Right kidney (tissue), 1 donor: ENCODE measurements around the gene PCOLCE2.
"Not testable (repeated sequence)": the region's sequence is repeated elsewhere in the genome, so short reads cannot be mapped to it uniquely, and the experiment has no call there.

Source experiments
- DNase-seq: peaks from one replicate; pipeline ENCODE4 v3.0.0-alpha.2; 2016

PCOLCE2 gene

GRCh38 chr3:142898346-142899213, 9.7 kb upstream of the PCOLCE2 start:
- no peak for DNase-seq

GRCh38 chr3:142897807-142898206, 8.9 kb upstream of the PCOLCE2 start:
- no peak for DNase-seq

- no peak for DNase-seq
Measured at GRCh38 chr3:142896996-142897395, 8.1 kb upstream of the PCOLCE2 start.

GRCh38 chr3:142896201-142896755, 7.4 kb upstream of the PCOLCE2 start:
- no peak for DNase-seq

GRCh38 chr3:142894493-142894892, 5.6 kb upstream of the PCOLCE2 start:
- no peak for DNase-seq

- DNase-seq: no peak
Measured at GRCh38 chr3:142892714-142893113, 3.8 kb upstream of the PCOLCE2 start.

- DNase-seq: no peak
Measured at GRCh38 chr3:142890592-142890991, 1.7 kb upstream of the PCOLCE2 start.

- no peak for DNase-seq
Measured at GRCh38 chr3:142889212-142890014, 530 bp upstream of the PCOLCE2 start.

- no peak for DNase-seq
Measured at GRCh38 chr3:142888099-142888480, 793 bp downstream of the PCOLCE2 start.

GRCh38 chr3:142886940-142887339, 1.9 kb downstream of the PCOLCE2 start:
- no peak for DNase-seq

- DNase-seq: no peak
Measured at GRCh38 chr3:142886021-142886420, 2.9 kb downstream of the PCOLCE2 start.

- no peak for DNase-seq
Measured at GRCh38 chr3:142884531-142884930, 4.4 kb downstream of the PCOLCE2 start.

- DNase-seq: not testable (repeated sequence)
Measured at GRCh38 chr3:142883534-142883933, 5.3 kb downstream of the PCOLCE2 start.

GRCh38 chr3:142881445-142882224, 7.2 kb downstream of the PCOLCE2 start:
- no peak for DNase-seq

- DNase-seq: no peak
Measured at GRCh38 chr3:142878649-142879300, 10.1 kb downstream of the PCOLCE2 start.

GRCh38 chr3:142876417-142876816, 12.5 kb downstream of the PCOLCE2 start:
- no peak for DNase-seq

GRCh38 chr3:142875583-142876207, 13.2 kb downstream of the PCOLCE2 start:
- DNase-seq: no peak

- no peak for DNase-seq
Measured at GRCh38 chr3:142875099-142875498, 13.8 kb downstream of the PCOLCE2 start.

- DNase-seq: not testable (repeated sequence)
Measured at GRCh38 chr3:142868382-142868781, 20.5 kb downstream of the PCOLCE2 start.

GRCh38 chr3:142866841-142867631, 21.8 kb downstream of the PCOLCE2 start:
- no peak for DNase-seq
